DMS53 (cell line): ENCODE measurements around the gene FAM131C.
"Not testable (repeated sequence)": the region's sequence is repeated elsewhere in the genome, so short reads cannot be mapped to it uniquely, and the experiment has no call there.

ENCODE experiments used
- DNase-seq: peaks from one replicate; lab custom pipeline; 2025; lab: John Stamatoyannopoulos, UW

FAM131C gene, protein sequence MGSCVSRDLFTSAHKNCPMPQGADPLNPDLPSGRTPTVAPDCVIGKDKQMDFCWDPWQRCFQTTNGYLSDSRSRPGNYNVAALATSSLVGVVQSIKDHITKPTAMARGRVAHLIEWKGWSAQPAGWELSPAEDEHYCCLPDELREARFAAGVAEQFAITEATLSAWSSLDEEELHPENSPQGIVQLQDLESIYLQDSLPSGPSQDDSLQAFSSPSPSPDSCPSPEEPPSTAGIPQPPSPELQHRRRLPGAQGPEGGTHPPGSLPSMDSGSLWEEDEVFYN

DNA sequence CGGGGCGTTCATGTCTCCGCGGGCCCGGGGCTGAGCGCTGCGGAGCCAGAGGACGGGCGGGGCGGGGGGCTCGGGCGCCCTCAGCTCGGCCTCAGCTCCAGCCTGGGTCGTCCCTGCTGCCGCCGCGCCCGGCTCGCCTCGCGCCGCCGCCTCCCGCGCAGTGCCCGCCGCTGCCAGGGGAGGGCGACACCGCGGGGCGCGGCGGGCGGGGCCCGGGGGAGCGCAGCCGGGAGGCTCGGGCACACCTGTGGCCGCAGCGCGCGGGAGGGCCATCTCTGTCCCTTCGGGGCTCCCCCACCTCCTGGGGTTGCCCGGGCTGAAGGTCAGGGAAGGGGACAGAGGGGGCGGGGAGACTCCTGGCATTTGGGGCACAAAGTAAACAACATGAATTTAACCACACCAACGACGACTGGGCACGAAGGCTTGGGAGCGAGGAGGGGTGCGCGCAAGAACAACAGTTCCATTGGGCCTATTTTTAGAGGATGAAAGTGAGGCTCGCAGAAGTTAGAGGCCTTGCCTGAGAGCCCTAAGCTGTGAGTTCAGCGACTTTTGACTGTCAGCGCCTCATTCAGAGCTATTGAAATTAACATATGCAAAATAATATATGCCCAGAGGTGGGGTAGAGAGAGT lies at the start of gene FAM131C:
Gene FAM131C (minus strand): TSS at position 162 of the 630 bp plus-strand sequence. CDS start 209 bp downstream, outside the sequence.
- DNase-seq = peak; percentile 74

DNA sequence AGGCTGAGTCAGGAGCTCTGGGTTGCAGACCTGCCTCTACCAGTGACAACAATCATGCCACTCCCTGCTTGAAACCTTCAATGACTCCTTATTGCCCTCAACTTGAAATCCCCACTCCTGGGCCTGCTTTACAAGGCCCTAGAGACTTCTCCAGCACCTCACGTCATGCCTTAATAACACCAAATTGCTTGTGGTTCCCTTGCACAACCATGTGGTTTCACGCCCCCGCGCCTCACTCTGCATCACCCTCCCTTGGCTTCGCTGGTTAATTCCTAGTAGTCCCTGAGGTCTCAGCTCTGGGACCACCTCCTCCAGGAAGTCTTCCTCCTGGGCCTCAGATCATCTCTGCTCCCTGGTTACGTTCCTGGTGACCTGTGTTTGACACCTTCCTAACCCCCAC lies 49.5 kb upstream of the FAM131C start:
- DNase-seq = no peak

- DNase-seq = peak; percentile 27
Observed at GRCh38 chr1:16122350-16122881, 49.0 kb upstream of the FAM131C start.

DNA sequence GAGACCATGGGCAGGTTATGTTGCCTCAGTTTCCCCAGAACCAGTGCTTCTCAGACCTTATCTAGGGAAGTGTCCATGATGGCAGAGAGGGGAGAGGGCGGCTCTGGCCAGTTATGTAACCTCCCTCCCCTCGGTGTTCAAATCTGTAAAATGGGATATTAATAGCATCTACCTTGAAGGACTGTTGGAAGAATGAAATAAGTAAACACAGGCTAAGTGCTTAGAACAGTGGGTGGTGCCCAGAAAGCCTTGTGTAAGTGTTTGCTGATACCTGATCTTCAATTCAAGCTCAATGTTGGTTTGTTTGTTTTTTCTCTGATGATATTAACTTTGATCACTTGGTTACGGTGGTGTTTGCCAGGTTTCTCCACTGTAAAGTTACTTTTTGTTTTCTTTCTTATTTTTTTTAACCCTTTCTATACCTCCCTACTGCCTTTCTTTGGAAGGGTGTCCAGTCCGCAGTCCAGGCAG lies 47.5 kb upstream of the FAM131C start:
- DNase-seq = peak; percentile 94

DNA sequence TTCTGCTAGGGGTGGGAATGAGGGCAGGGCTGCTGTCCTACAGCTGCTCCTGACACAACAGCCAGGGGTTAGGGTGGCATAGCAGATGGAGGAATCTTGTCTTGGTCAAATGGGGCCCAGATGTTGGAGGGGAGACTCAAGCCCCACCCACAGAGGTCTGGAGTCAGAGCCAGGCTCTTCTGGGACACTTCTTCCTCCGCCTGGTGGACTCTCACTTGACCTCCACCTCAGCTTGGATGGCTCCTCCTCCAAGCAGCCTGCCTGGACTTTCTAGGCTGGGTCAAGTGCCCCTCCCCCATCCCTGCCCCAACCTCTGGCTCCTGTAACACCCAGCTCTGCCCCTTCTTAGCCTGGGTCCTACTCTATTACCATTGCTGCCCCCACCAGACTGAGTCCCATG lies 47.0 kb upstream of the FAM131C start:
- no peak for DNase-seq

DNA sequence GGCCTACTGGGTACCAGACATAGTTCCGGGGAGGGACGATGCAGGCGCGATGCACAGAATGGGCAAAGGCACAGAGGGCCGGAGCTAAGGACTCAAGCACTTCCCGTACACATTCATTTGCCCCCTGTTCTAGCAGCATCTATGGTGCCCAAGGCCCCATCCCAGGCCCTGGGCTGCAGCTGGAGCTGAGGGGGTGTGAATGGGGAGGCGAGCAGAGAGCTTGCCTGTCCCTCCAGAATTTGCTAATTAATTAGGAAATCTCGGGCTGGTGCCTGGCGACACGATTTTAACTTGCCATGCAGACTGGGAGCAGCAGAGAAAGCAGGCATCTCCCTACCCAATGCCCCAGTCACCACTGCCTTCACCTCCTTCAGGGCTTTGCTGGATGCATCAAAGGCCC lies 46.5 kb upstream of the FAM131C start:
- DNase-seq = peak; percentile 50

GRCh38 chr1:16119504-16119903 lies 46.1 kb upstream of the FAM131C start:
- DNase-seq = no peak

DNA sequence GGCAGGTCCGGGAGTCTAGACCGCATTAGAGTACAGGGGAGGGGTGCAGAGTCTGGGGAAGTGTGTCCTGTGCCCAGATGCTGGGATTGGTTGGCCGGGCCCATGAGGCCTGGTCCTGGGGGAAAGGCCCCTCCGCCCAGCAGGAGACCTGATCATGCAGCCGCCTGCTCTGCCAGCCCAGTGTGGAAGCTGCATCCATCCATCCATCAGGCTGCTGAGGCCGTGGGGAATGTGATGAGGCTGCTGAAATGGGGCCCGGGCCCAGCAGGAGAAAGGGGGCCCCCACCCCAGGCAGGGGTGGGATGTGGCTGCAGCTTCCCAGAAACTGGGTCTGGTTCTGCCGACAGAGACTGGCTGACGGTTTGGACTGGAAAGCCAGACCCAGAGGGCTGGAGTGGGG lies 45.3 kb upstream of the FAM131C start:
- DNase-seq = no peak

GRCh38 chr1:16117936-16118335 lies 44.5 kb upstream of the FAM131C start:
- no peak for DNase-seq

DNA sequence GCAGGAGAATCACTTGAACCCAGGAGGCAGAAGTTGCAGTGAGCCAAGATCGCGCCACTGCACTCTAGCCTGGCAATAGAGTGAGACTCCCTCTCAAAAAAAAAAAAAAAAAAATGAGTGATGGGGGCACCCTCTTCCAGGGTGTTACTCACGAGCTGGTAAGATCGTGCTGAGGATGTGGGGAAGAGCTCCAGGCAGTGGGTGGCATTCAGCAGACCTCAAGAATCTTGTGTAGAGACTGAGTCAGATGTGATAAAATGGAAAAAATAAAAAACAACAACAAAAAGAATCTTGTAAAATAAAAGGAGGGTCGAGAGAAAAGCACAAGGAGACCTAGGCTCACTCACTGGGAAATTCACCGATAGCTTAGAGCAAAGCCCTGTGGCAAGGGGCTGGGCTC lies 43.9 kb upstream of the FAM131C start:
- DNase-seq = no peak

GRCh38 chr1:16116625-16117024 lies 43.2 kb upstream of the FAM131C start:
- no peak for DNase-seq

GRCh38 chr1:16116002-16116401 lies 42.6 kb upstream of the FAM131C start:
- DNase-seq = peak; percentile 42

- no peak for DNase-seq
Observed at GRCh38 chr1:16115468-16115983, 42.1 kb upstream of the FAM131C start.

GRCh38 chr1:16114527-16115467 lies 41.3 kb upstream of the FAM131C start:
- no peak for DNase-seq

DNA sequence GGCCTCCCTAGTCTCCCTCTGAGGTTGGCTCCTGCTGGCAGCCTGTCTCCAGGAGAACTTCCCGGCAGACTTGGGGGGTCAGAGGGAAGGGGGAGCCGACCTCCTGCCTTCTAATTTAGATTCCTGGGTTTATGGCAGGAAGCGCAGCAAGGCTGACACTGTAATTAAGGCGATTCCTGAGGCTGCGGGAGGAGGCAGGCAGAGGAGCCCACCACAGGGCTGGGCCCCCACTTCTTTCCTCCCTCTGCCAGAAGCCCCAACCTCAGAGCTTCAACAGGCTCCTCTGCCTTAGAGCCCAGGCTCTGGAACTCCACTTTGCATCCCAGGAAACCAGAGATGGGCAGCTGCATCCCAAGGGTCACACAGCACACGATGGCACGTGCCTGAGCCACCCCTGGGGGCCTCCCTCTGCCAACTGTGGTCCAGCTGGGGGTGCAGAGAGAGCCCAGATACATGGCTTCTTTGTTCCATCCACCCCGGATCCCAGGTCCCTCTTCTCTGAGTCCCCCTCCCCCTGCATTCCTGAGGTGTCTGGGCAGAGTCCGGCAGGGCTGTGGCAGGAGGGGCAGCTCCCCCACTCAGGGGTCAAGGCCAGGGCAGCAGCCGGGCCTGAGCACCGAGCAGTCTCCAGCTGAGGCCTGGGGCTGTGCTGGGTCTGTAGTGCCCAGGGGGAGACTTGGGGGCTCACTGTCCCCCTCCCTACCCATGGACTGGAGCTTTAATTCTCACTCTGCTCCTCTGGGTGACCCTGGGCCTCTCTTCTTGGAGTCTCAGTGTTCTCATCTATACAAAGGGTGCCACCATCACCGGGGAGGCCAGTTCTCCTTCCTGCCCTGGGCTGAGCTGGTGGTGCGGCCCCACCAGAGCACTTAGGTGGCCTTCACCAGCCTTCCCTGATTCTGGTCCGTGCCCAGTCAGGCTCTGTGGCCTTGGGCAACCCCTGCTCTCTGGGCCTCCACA lies 39.4 kb upstream of the FAM131C start:
- DNase-seq = no peak

GRCh38 chr1:16111771-16112595 lies 38.5 kb upstream of the FAM131C start:
- peak; percentile 60 for DNase-seq

GRCh38 chr1:16110884-16111283 lies 37.4 kb upstream of the FAM131C start:
- DNase-seq = no peak

DNA sequence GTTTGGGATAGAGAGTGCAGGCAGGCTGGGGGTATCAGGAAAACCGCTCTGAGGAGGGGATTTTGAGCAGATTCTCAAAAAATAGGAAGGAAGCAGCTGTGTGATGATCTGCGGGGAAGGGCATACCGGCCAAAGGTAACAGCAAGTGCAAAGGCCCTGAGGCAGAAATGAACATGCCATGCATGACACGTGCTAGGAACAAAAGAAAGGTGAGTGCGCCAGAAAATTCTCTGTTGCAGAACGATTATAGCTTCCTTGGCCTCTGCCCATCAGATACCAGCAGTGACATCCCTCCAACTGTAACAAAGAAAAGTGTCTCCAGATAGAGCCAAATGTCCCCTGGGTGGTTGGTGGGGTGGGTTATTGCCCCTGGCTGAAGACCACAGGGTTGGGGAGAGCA lies 37.0 kb upstream of the FAM131C start:
- DNase-seq = no peak

DNA sequence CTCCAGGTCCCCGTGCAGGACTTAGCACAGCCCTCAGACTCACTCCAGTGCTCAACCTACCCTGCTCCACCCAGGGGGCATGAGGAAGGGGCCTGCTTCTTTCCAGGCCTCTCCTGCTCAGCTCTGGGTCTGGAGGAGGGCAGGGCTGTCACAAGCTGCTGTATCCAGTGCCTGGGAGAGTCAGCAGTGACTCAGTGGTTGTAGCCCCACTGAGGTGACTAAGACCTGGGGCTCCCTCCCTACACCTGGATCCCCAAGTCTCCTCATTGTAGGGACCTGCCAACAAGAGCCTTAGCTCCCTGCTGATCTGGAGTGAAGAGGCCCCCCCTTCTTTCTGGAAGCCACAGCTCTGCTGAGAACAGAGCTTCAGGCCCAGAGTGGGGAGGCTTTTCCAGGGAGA lies 36.1 kb upstream of the FAM131C start:
- DNase-seq = no peak

DNA sequence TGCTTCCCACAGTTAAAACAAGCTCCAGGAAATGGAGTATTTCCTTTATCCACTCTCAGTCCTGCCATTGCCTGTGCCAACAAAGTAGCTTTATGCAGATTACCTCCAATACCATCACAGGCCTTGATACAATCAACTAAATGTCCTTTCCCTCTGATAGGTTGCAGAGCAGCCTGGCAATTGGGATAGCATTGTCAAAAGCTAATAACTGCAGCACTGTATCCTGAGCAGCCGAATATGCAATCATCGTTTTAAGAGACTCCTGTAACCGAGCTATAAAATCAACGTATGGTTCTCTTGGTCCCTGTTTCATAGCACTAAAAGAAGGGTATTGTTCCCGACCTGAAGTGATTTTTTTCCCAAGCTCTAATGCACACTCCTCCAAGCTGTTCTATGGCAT lies 33.6 kb upstream of the FAM131C start:
- DNase-seq = not testable (repeated sequence)
